ENCODE results near the gene OR51G2.
"Not testable (repeated sequence)": the region's sequence is repeated elsewhere in the genome, so short reads cannot be mapped to it uniquely, and the experiment has no call there.

Gene OR51G2

DNA sequence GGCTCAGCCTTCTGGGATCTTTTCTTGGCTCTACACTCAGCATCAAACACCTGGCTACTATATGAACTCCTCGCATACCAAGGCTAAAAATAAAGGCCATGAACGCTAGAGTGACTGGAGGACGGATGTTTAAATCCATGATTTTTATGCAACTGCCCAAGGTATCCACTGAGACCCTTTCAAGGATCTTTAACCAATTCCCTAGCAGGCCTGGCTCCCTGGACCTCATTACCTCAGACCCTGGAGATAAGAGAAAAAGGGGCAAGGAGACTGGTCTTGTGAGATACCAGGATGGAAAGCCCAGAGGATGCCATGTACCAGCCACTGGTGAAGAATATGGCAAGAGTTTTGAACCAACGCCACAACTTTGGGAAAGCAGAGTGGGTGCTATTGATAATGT lies at the start of gene OR51G2:
TSS of gene OR51G2 (minus strand) at position 101 of the 400 bp plus-strand sequence. CDS start 3,687 bp downstream, outside the sequence.
- ATAC-seq: no peak

DNA sequence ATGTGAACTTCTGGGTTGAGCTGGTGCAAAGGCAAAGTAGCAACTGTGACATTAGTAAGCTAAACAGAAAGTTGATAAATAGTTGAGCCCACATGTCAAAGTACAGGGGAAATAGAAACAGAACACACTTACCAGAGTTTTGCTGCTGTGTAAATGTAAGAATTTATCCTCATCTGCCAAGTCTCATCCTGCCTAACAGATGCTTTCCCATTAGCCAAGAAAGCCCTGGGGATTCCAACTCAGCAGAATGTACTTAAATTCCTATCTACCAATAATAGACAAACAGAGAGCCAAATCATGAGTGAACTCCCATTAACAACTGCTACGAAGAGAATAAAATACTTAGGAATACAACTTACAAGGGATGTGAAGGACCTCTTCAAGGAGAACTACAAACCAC lies 43.7 kb upstream of the OR51G2 start:
- no peak for ATAC-seq

- no peak for ATAC-seq
These were observed 41.7 kb upstream of the OR51G2 start for GRCh38 chr11:4960877-4961276.

DNA sequence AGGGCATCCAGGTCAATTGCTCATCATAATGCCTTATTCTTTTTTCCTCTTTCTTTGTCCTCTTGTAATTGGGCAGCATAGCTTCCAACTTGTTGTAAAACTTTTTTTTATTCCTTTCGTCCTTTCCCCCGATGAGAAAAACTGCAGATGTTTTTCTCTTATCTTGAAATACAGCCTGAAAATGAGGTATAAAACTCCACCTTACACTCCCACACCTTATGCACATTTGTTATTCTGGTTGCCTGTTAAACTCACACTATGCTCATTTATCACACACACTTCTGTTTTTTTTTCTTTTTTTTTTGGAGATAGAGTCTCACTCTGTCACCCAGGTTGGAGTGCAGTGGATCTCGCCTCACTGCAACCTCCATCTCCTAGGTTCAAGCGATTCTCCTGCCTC lies 38.2 kb upstream of the OR51G2 start:
- no peak for ATAC-seq

DNA sequence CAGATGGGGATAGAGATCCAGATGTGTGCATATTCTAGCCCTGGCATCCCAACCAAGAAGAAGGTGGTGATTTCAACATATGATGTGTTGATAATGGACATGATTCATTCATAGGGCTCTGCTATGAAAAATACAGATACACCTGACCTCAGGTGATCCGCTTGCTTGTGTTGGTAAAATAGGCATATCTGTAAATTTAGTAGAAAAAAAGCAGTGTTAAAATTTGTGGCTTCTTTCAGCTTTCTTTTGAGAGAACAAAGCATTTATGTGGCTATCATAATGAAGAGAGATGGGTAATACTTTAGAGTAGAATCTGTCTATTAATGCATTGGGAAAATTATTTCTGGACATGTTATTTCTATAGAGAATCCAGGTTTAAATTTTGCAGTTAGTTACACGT lies 36.5 kb upstream of the OR51G2 start, which contains the start of gene OR51A2:
TSS of gene OR51A2 (minus strand) at position 101 of the 400 bp plus-strand sequence. CDS start at position 101, 0 bp downstream.
- ATAC-seq: not testable (repeated sequence)

GRCh38 chr11:4947505-4947904 lies 28.4 kb upstream of the OR51G2 start, which contains the start of gene OR51A4:
TSS of gene OR51A4 (minus strand) at chr11:4947605. CDS start at chr11:4947100, 505 bp downstream.
- ATAC-seq: no peak

DNA sequence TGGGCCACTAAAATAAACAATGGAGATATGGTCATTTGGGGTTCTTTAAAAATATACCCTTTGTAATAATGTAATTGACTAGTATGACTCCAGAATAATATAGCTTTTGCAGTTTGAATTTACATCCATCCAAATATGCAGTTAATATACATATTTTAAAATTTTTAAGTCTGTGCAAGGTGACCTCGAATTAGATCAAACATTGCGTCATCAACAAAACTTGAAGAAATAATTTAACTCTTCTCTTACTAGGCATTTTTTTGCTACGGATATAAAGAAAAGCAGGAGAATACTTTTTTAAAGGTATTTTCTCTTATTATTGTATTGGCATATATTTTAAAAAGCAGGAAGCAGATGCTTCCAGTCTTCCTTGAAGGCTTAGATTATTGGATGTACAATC lies 17.6 kb upstream of the OR51G2 start:
- no peak for ATAC-seq

DNA sequence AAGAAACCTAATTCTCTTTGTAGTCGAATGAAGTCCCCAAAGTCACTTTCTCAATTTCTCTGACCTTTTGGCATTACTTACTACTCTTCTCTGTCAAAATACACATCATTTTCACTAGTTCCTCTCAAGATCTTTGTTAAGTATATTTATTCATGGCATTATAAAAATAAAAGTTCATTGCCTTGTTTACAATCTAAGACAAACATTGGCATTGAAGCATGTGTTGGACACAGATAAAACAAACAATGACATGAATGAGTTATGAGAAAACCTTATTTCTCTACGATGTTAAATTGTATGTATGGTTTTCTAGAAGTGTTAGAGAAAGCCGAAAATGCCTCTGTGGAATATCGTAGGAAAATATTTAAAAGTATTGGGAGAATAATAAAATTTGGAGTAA lies 13.6 kb upstream of the OR51G2 start:
- no peak for ATAC-seq

DNA sequence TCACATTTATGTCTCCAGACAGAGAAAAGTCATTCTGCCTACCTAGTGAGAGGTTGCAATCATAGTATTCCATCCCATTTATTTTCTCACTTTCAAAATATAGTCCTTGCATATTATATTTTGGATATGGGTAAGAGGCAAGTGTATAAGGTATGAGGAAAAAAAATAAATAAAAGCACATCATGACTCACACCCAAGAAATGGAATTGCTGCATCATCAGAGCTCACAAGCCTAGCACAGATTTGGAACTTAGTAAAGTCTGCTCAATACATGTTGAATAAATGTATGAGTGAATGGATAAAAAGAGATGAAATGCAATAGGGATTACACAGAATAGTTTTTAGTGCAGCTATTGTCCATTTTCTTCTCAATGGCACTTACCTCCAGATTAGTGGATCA lies 7.5 kb upstream of the OR51G2 start:
- no peak for ATAC-seq

DNA sequence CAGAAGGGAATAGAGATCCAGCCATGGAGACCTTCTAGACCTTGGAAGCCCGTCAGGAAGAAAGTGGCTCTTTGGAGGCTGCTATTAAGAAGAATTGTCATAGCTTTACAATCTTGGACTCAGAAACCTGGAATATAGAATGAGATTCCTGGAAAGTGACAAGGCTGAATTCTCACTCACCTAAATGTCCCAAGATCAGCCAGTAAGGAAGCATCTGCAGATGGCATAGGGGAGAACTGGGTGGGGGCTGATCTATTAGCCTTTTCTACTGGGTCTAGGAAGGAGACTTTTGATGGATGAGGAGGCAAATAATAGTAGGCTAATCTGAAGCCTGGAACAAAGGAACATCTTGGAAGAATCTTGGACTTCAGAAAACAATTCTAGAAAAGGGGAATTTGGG lies 5.1 kb upstream of the OR51G2 start, which contains the start of gene OR51G1:
TSS of gene OR51G1 (minus strand) at position 101 of the 400 bp plus-strand sequence. CDS start at position 101, 0 bp downstream.
- no peak for ATAC-seq

GRCh38 chr11:4922304-4922703 lies 3.2 kb upstream of the OR51G2 start:
- ATAC-seq: no peak

GRCh38 chr11:4921796-4922195 lies 2.6 kb upstream of the OR51G2 start:
- no peak for ATAC-seq

- ATAC-seq: no peak
These were observed 2.6 kb downstream of the OR51G2 start for GRCh38 chr11:4916581-4916980.

- ATAC-seq: no peak
These were observed 15.7 kb downstream of the OR51G2 start, which contains the start of gene OR51A7 for GRCh38 chr11:4903484-4903883. TSS of gene OR51A7 (plus strand) at chr11:4903783. CDS start at chr11:4907370, 3,587 bp downstream.

- ATAC-seq: no peak
These were observed 27.0 kb downstream of the OR51G2 start for GRCh38 chr11:4891996-4892640.

DNA sequence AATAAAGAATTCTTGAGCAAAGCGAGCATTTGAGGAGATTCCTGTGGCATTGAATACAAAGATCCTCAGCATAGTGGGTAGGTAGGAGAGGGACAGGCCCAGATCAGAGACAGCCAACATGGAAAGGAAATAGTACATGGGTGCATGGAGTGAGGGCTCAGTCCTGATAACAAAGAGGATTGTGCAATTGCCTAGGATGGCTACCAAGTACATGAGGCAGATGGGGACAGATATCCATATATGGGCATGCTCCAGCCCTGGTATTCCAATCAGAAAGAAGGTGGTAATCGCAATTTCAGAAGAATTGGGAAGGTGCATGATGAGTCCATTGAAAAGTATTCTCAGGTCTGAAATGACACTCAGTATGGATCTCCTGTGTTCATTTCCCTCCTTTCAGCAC lies 28.9 kb downstream of the OR51G2 start:
- ATAC-seq: no peak

- no peak for ATAC-seq
These were observed 31.6 kb downstream of the OR51G2 start for GRCh38 chr11:4887591-4887990.

- no peak for ATAC-seq
These were observed 33.0 kb downstream of the OR51G2 start for GRCh38 chr11:4886186-4886585.

DNA sequence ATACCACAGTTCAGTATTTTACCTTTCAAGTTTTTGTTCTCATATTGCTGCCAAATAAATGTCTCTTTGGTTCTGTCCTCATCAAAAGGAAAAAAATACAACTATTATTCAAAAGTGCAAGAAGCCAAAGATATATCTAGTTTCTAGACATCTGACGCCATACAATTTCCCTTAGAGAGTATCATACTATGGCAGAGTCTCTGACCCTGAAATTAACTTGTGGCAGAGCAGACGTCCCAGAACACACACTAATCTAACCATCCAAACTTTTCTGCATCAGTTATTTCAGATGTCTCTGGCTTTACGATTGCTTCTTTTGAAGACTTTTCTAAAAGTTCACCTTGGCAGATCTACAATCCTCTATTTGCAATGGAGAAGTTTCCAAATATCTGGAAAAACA lies 34.8 kb downstream of the OR51G2 start:
- no peak for ATAC-seq

DNA sequence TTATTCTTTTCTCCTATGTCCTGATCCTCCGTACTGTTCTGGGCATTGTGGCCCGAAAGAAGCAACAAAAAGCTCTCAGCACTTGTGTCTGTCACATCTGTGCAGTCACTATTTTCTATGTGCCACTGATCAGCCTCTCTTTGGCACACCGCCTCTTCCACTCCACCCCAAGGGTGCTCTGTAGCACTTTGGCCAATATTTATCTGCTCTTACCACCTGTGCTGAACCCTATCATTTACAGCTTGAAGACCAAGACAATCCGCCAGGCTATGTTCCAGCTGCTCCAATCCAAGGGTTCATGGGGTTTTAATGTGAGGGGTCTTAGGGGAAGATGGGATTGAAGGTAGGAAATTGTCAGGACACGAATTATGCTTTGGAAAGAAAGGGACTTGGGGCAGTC lies 36.6 kb downstream of the OR51G2 start:
- ATAC-seq: no peak

GRCh38 chr11:4881860-4882500 lies 37.2 kb downstream of the OR51G2 start, which contains the start of gene OR51T1:
TSS of gene OR51T1 (plus strand) at chr11:4881900. CDS start at chr11:4881900, 0 bp downstream.
- ATAC-seq: no peak

- no peak for ATAC-seq
These were observed 38.0 kb downstream of the OR51G2 start for GRCh38 chr11:4881188-4881587.

- no peak for ATAC-seq
These were observed 53.3 kb downstream of the OR51G2 start for GRCh38 chr11:4865855-4866254.

- ATAC-seq: no peak
These were observed 55.3 kb downstream of the OR51G2 start for GRCh38 chr11:4863876-4864275.
